Right renal pelvis (tissue), 4 donors: ENCODE measurements around the gene KLF13. TPM values are rescaled to one million over a fixed set of nuclear protein-coding genes. Genes with fewer than 3 reads are reported as not detected.

Source experiments
- DNase-seq, 4 donors: peaks; one replicate each; pipeline ENCODE4 v3.0.0-alpha.2; 2013; ENCODE audit warnings: low read depth in 4 of 4, low spot score in 3 of 4, missing footprints in 1 of 4
- polyA plus RNA-seq, 4 donors: library from polyadenylated mRNA; unstranded; fragments of 120-200 nt; gene quantifications; one replicate each; pipeline ENCODE4 v1.2.1, GENCODE V29; 2013; ENCODE audit not compliant: insufficient read length in 4 of 4

KLF13 gene
- polyA plus RNA-seq, 4 donors: 69.0 to 80.1 (median 73.1) TPM

DNA sequence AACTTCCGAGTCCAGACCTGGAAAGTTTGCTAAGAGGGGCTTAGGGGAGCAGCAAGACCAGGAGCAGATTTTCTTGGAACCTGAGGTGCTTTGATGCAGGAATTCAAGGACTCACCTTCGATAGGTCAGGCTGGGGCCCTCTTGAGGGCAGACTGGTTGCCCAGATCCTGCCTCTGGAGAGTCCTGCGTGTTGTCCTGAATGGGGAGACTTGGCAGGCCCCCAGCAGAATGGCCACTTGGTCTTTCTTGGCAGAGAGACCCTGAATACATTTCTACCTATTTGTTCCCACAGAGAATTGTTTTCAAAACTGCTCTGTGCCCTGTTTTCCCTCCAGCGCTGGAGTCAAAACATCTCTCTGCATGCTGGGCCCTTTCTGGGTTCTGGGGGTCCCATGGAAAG, 4.2 kb downstream of the KLF13 start:
- no peak for DNase-seq

DNA sequence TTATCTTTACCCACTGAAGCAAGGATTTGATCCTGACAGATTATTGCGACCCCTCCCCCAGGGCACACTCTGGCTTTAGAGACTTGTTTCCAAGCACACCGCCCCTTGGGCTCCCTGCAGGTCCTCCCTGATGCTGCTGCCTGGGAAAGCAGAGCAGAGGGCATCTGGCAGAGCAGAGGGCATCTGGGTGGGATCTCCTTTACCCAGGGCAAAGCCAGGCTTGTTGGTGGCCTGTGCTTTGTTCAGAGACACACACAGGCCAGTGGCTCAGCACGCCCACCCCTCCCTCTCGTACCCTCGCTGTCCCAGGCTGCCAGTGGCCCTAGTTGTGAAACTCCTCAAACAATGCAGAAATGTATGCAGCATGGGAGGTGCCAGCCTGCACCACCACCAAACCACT, 4.8 kb downstream of the KLF13 start:
- DNase-seq: no peak

DNA sequence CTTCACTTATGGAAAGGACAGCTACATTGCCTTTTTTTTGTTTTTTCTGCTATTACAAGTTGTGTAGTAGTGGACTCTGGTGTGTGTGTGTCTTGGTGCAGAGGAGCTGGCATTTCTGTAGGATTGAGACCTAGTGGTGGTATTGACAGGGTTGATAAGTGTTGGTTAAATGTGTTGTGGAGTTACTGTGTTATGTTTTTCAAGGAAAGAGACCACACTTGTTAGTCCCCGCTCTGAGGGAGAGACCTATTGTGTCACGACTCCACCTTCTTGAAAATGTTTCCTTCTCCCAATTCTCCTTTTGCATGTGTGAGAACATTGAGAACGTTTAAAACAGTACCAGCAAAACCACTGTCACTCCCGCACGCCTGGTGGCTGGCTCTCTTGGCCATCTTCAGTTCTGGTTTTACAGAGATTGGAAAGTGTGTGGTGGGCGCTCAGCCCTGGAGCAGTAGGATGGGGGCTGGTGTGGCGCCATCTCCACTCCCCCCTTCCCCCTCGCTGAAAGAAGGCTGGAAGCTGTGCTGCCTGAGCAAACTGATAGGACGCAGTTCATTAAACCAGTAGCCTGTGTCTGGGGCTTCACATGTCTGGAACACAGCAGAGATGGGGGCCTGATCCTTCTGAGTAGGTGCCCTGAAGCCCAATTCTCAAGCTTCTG, 5.5 kb downstream of the KLF13 start:
- DNase-seq: no peak

DNA sequence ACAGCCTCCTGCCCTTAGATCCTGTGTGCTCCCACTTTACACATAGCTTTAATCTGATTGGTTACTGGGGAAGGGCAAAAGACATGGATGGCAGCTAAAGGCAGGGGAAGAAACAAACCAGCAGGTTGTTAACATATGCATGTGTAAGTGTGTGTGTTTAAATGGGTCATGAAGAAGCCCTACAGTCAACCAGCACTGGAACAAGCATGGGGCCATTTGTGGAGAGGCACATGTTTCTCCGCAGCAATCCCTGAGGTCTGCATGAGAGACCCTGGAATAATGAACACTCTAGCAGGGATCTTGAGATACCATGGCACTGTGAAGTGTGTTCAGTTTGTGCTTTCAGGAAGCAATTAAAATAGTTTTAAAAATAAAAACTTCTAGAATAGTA, 6.0 kb downstream of the KLF13 start:
- DNase-seq: no peak

DNA sequence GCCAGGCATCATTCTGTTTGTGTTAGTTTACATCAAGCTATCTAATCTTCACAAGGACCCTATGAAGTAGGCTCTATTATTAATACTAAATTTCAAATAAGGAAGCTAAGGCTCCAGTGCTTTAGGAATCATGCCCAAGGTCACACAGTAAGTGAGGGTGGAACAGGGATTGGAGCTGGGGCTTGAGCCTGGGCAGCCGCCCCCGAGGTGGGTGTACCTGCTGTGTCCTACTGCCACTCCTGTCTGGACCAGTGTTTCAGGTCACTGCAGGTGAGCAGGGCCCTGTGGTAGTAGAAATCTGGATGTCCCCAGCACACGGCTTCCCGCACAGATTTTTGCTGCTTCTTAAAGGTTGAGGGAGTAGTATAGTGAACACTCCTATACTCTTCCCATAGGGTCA, 6.5 kb downstream of the KLF13 start:
- no peak for DNase-seq

DNA sequence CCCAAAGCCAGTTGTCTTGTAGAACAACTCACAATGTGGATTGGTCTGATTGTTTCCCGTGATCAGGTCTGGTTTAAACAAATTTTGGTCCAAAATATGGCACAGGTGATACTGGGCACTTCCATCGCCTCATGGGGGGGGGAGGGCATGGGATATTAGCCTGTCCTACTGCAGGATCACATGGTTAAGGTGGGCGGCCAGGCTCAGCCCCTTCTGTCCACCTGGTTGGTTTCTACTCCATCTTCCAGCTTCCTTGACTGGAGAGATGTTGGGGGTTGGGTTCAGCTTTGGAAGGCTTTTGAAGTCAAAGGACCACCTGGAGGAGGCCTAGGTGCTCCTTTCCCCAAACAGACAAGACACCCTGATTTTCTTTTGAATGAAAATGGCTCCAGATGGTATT, 7.2 kb downstream of the KLF13 start:
- DNase-seq: no peak

DNA sequence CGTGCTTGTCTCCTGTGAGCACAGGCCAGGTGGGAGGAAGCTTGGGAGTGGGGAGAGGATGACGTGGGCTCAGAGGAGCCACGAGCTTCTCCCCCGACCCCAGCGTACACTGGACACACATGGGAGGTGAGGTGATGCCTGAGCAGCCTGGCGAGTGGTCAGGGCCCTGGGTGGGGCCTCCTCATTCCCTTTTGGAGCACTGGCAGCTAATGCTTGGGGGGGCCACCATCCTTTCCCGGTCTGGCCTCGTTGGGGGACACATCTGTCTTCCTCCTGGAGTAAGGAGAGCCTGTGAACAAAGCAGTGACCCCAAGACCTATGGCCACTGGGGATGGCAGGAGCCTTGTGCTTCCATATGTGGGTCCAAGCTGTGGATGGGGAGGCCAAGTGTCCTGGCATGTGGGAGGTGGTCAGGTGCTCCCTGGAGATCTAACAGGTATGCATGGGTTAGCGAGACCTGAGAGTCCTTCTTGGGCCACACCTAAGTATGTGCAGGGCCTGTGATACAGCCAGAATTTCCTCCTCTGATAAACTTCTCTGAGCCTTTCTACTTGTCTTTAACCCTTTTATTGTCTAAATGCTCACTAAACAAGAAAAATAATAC, 9.5 kb downstream of the KLF13 start:
- no peak for DNase-seq

DNA sequence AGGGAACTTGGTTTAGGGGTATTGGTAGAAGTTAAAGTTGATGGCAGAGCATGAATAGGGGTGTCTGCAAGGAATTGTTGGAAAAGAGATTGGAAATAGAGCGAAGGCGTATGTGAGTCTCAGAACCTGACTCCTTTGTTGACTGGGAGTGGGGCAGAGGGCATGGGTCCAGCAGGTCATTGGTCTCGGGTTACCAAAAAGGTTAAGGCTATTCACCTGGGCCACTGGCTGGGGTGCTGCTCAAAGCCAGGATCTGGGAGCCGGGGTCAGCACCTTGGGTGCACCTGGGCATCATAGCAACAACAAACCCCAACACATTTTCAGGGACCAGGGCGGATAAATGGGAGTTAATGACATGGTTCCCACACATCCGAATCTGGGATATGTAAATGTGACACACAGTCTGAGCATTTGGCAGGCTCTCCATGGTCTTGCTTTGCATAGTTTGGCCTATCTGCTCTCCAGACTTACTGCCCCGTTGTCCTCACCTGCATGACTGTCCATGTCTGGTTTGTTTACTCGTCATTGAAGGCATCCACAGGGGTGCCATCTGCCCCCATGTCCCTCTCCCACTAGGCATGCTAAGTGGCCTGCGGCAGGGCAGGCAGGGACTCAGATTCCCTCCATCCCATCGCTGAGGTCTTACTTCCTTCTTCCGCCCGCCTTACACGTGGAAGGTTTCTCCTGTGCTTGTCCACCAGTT, 10.1 kb downstream of the KLF13 start:
- DNase-seq: no peak

DNA sequence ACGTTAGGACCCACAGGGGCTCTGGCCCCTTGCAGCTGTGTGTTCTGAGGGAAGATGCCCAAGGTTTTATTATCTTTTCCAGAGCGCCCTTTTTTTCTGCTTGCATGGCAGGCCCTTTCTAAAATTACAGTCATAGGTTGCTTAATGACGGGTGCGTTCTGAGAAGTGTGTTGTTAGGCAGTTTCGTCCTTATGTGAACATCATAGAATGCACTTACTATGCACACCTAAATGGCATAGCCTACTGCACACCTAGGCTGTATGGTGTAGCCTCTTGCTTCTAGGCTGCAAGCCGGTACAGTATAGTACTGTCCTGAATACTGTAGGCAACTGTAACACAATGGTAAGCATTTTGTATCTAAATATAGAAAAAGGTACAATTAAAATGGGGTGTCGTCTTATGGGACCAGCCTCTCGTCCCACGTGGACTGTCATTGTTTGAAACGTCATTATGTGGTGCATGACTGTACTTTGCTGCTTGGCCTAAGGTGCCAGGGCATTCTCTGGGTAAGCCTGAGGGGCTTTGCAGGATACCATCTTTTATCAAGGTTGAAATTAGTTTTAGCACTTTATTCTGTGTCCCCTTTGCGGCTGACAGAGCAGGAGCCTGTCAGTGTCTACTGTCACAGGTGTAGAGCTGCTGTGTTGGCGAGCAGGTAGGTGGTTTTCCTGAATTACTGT, 10.9 kb downstream of the KLF13 start:
- DNase-seq: no peak

DNA sequence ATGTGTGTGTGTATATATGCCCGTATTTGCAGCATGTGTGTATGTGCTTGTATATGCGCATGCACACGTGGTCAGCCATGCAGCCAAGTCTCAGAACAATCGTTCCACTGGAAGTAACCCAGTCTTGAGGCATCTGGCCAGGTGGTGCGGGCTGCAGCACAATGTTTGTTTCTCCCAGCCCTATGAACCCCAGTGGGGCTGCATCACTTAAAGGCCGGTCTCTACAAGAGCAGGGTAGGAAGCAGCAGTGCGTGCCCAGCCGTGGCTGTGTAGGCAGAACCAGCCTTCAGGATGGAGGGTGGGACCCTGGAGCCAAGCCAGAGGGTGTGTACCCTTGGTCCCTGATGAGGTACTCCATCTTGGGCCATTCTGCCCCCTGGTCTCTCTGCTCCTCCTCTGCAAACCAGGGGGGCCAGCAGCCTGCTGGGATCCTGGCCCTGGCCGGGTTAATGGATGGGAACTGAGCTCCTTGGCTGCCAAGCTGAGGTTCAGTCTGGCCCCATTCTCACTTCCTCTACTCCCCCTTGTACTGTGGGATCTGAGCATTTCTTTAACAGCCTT, 11.8 kb downstream of the KLF13 start:
- DNase-seq: no peak

DNA sequence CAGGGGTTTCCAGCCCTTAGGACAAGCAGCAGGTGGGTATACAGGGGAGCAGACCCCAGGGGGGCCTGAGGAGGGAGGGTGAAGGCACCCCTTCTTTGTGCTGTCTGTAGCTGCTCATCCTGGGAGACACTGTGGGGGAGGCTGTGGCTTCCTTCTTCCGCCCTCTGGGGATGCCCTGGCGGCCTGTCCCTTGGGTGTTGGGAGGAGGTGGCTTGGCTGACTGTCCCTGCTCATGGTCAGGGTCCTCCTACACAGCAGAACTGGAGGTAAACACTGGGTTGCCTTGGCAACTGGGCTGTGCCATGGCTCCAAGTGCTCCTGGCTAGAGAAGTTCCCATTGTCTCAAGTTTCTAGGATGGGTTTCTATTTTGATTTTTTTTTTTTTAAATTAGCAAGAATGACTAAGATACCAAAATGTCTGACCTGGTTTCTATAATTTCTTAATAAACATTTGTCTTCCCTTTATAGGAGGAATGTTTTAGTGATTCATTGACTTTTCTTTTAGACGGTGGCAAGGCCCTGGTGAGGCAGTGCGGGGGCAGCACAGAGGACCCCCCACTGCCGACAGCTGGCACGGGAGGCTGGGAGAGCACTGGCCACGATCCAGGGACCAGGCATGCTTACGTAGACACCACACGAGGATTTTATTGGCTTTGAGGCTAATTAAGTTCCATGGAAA, 12.4 kb downstream of the KLF13 start:
- peak in 1 of 4 donors; percentile 53 for DNase-seq

DNA sequence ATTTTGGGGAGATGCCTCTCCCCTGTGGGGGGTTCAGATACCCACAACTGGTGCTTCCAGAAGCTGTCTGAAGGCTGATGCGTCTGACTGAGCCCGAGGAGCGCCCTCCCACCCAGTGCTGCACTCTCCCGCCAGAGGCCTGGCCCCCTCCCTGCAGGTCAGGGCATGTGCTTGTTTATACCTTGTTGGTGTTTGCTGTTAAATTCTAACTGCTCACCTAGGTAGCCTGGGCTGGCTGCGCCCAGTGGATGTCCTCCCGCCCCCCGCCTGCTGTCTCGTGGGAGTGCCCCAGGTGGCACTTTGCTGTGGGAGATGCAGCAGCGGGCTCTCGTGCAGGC, 12.9 kb downstream of the KLF13 start:
- no peak for DNase-seq

DNA sequence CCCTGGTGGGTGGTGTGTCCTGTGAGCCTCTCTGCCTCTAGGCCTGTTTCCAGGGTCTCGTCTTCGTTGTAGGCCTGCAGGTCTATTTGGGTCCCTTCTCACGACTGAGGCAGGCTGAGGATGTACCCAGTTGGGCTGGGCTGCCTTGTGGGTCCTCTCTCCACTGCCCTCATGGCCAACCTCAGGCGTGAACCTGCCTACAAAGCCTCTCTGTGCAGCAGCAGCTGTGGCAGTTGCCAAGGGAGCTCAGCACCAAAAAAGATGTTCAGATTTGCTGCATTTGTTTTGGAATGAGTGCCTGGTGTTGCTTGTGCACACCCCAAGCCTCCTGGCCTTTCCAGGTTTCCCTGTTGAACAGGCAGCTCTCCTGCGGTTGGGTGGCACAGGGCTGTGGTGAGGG, 13.4 kb downstream of the KLF13 start:
- DNase-seq: no peak

DNA sequence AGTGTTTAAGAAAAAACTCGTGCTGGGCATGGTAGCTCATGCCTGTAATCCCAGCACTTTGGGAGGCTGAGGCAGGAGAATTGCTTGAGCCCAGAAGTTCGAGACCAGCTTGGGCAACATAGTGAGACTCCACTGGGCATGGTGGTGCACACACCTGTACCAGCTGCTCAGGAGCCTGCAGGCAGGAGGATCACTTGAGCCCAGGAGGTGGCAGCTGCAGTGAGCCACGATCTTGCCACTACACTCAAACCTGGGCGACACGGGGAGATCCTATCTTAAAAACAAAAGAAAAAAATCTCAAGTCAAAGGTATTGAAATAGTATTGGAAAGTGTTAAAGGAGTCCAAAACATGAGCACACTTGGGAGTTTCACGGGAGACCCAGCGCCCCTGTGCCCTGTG, 14.0 kb downstream of the KLF13 start:
- DNase-seq: no peak

DNA sequence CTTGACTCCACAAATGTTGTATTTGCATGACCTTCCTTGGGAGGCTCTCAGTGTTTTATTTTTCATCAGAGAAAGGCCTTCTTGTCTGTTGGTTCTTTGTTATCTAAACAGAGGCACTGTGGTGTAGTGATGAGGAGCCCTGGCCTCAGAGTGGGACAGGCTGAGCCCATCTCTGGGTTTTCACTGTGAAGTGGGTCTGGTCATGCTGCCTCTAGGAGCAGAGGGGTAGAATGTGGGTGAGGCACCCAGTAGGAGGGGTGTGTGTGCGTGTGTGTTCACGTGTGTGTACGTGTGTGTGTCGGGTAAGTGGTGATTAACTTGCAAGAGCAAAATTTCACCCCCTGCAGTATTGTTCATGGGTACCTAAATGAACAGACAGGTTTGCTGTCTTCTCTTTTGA, 14.4 kb downstream of the KLF13 start:
- no peak for DNase-seq

DNA sequence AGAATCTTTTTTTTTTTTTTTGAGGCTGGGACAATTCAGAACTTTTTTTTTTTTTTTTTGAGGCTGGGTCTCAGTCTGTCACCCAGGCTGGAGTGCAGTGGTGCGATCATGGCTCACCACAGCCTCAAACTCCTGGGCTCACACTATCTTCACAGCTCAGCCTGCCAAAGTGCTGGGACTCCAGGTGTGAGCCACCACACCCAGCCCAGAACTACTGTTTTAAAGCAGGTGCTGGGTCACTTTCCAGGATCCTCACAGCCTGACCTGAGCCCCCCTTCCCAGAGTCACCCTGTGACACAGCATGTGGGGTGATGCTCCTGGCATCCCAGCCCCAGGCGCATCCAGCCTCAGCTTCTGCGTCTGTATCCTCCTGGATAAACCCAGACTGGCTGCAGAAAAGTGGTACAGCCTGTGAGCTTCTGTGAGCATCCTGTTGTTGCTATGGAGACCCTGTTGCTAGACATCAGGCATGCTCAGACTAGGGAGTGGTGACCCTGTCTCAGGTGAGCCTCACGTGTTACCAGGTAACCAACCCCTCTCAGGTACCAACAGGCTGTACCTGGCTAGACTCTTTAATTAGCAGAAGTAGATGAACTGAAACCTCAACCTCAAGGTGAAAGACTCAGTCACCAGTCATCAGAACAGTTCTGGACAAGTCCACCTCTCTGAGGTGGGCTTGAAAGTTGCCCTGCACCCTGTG, 15.0 kb downstream of the KLF13 start:
- no peak for DNase-seq

DNA sequence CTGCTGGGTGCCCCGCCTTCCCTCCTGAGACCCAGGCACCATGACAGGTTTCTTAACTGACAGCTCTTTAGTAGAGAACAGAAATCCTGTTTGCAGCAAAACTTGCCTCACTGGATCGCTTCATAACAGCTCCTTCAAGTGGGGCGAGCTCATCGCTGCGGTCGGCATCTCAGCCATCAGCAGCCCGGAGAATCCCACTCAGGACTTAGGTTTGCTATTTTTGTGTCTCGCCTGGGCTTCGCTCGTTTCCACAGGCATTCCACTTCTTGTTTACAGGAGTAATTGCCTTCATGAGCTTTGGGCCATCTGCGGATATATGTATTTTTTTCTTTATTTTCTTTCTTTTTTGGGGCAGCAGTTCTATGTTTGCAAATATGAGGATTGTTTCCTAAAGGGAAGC, 15.7 kb downstream of the KLF13 start:
- no peak for DNase-seq

DNA sequence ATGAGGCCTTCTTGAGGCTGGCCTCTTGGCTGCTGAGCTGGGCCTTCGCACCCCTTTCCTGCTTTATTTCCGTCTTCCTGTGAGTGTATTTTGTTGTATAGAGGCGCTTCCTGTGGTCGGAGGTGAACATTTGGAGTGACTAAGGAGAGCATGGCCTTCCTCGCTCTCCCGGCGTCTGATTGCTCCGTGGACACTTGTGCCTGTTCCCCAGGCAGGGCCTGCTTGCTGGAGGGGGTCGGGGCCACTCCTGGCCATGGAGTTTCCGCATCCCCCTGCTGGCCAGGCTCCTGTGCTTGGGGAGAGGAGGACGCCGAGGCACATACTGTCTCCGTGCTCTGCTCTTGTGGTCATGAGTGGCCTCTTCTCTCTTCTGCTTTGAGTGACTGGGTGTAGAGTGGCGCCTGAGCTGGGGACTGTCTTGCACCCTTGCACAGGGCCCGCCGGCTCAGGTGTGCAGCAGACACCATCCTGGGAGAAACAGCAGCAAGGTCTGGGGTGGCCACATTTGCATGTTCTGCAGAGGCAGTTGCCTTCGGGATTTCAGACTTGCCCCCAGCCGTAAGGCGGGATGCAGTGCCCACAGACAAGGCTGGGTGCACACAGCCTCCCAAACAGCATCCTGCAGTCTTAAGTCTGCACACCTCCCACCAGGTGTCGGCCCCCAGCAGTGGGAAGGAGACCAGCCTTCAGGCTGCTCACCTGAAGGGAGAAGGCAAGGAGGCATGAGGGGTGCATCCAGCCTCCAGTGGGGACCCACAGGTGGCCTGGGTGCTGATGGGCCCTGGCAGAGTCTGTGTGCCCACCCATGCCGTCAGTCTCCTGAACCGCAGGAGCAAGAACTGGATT, 16.4 kb downstream of the KLF13 start:
- no peak for DNase-seq

DNA sequence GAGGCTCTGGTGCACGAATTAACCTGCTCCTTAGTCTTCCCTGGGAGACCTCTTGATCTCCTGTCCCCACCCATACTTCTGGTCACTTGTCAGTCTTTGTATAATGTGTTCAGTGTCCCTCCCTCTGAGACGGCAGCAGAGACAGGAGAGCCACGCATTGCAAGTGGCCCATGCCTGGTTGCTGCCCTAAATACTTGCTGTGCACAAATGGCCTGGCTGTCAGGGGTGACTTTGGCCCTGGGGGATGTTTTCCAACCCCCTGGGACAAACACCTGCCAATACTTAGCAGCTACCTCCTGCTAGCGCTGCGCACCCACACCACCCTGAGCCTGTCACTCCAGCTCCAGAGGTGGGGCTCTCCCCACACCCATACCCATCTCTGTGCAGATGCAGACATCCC, 17.2 kb downstream of the KLF13 start:
- DNase-seq: no peak
